ENCODE data around the gene GMPPA. TPM values are rescaled to one million over a fixed set of nuclear protein-coding genes. Genes with fewer than 3 reads are reported as not detected.

The GMPPA gene
- total RNA-seq, 1 donor from 2014 or later: 25.3 TPM

DNA sequence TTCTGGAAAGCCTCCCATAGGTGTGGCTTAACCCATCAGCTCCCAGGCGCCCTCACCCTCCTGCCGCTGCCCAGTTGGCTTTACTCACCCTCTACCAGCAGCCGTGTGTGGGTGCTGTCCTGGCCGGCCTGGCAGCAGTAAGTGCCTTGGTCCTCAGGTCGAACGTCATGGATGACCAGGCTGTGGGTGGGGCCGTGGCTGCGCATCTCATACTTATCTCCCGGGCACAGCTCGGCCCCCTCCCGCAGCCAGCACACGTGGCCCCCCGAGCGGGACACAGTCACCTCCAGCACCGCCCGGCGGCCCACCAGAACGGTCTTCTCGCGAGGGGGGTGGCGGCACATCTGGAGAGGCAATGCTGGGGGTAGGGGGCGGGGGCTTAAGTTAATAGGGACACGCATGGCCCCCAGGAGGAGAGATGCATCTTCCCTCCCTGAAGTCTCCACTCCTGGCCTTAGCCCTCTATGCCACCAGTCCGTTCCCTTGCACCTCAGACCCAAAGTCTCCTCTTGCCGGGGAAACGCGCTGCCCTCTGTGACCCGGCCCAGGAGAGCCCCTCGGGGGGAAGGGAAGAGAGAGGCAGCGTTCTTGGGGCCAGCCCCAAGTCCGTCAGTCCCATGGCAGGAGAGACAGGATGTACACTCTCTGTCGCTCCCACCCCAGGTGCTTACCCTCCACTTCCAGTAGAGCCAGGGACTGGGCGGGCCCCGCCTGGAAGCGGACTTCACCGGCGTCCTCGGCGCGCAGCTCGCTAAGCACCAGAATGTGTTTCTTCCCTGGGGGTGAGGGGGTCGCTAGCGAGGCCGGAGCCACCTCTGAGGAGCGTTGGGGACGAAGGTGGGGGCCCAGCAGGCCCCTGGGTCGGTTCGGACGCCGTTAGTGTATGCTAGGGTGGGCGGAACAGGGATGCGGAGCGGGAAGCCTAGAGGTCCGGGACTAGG, 53.0 kb downstream of the GMPPA start:
- intact Hi-C loops (cut with DNase I): no loop called here
- DNase-seq: no peak
- TF ChIP-seq, protein P1, sequence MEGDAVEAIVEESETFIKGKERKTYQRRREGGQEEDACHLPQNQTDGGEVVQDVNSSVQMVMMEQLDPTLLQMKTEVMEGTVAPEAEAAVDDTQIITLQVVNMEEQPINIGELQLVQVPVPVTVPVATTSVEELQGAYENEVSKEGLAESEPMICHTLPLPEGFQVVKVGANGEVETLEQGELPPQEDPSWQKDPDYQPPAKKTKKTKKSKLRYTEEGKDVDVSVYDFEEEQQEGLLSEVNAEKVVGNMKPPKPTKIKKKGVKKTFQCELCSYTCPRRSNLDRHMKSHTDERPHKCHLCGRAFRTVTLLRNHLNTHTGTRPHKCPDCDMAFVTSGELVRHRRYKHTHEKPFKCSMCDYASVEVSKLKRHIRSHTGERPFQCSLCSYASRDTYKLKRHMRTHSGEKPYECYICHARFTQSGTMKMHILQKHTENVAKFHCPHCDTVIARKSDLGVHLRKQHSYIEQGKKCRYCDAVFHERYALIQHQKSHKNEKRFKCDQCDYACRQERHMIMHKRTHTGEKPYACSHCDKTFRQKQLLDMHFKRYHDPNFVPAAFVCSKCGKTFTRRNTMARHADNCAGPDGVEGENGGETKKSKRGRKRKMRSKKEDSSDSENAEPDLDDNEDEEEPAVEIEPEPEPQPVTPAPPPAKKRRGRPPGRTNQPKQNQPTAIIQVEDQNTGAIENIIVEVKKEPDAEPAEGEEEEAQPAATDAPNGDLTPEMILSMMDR (IDR thresholded peaks at IDR 0.05): no peak
- ATAC-seq: peak; percentile 2
- Histone ChIP-seq H3K27me3 (peaks cover 23% of the 10 kb centered on the region), H3K9me3 (no peaks in the 10 kb centered on the region), H3K27ac (no peak overlapping the region), H3K36me3 (no peaks in the 10 kb centered on the region), H3K4me3 (peak overlapping the region; percentile 69), H3K4me1 (peaks cover 11% of the 10 kb centered on the region)

DNA sequence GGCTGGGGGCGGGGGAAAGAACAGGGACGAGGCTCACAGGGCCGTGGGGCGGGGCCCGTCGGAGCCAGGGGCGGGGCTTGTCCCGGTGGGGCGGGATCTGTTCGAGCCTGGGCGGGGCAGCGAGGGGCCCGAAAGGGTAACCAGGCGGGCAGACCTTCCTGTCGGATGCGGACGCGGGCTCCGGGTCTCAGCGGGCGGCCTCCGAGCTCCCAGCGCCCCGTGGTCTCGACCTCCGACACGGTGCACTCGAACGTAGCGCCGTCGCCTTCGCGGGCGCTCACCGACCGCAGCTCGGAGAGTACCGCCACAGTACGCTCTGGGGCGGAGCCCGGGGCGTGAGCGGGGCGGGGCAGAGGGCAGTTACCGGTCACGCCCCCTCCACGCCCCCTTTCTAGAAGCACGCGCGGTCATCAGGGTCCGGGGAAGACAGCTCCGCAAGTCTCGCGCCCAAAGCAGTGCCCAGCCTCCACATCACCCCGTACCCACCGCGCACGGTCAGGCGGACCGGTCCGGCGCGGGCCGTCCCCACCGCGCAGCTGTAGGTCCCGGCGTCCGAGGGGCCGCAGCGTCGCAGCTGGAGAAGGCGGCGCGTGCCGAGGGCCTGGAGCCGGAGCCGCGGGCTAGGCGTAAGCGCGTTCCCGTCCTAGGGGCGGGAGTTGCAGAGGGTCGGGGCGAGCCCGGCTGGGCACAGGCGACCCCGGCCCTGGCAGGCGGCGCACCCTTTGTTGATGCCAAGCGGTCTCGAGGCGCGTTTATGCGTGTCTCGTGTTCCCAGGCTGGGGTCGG, 53.9 kb downstream of the GMPPA start:
- H3K4me3 ChIP-seq: peak overlapping the region; percentile 69
- intact Hi-C loops (cut with DNase I): no loop called here

DNA sequence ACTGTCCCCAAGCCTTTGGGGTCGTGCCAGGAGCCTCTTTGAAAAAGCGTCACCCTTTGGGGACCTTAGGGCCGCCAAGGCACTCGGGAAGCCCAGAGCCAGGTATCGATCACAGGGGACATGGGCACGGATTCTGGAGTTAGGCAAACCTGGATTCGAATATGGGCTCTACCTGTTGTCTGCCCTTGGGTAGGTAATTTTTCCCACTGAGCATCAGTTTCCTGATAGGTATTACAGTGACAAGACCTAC, 54.4 kb downstream of the GMPPA start:
- Histone ChIP-seq H3K27me3 (peaks cover 23% of the 10 kb centered on the region), H3K4me1 (peaks cover 11% of the 10 kb centered on the region), H3K27ac (no peak overlapping the region), H3K9me3 (no peaks in the 10 kb centered on the region), H3K4me3 (peak overlapping the region; percentile 69), H3K36me3 (no peaks in the 10 kb centered on the region)
- intact Hi-C loops (cut with DNase I): no loop called here
- ATAC-seq (no peak), DNase-seq (no peak)
- TF ChIP-seq, protein P1 (IDR thresholded peaks at IDR 0.05): no peak

More for the DNA sequence above, 53.9 kb downstream of the GMPPA start:
- ATAC-seq: peak; percentile 93
- H3K27ac ChIP-seq: peak overlapping the region; percentile 42
- peaks cover 23% of the 10 kb centered on the region for H3K27me3 ChIP-seq
- DNase-seq: peak; percentile 92
- H3K9me3 ChIP-seq: no peaks in the 10 kb centered on the region
- H3K36me3 ChIP-seq: no peaks in the 10 kb centered on the region
- peaks cover 11% of the 10 kb centered on the region for H3K4me1 ChIP-seq
- TF ChIP-seq, protein P1 (IDR thresholded peaks at IDR 0.05): no peak

DNA sequence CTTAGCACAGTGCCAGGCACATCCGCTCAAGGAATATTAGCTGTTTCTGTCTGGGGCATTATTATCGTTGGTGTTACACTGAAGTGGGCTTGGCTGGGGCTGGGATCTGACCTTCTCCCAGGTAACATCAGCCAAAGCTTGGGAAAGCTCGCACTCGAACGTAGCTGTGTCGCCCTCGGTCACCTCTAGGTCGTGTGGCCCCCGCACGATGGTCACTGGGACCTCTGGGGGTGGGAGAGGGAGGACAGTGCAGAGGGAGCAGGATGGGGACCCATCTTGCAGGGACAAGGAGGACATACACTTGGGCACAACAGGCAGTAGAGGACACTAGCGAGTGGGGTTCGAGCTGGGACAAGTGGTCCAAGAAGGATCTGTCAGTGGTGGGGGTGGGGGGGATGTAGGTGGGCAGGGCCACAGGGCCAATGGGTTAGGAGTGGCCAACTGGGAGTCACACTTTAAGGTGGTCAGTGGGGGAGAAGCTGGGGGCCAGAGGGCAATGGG, 54.8 kb downstream of the GMPPA start:
- no peaks in the 10 kb centered on the region for H3K9me3 ChIP-seq
- H3K27ac ChIP-seq: no peak overlapping the region
- H3K4me3 ChIP-seq: no peak overlapping the region
- H3K36me3 ChIP-seq: no peaks in the 10 kb centered on the region
- DNase-seq (no peak), ATAC-seq (no peak)
- TF ChIP-seq, protein P1 (IDR thresholded peaks at IDR 0.05): no peak
- H3K27me3 ChIP-seq: peaks cover 23% of the 10 kb centered on the region
- peaks cover 11% of the 10 kb centered on the region for H3K4me1 ChIP-seq
- intact Hi-C loops (cut with DNase I): no loop called here

DNA sequence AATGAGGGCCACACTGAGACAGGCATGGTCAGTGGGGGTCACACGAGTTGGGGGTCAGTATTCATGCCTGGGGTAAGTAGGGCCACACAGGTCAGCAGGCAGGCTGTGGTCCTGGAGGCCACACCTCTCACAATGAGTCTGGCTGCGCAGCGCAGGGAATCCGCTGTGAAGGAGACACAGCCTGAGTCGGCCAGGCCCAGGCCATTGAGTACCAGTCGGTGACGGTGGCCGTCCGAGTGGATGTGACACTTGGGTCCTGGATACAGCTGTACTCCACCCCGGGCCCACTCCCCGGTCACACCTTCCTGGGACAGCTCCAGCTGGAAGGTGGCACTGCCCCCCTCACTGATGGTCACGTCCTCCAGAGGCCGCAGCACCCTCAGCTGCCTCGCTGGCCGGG, 55.7 kb downstream of the GMPPA start:
- H3K9me3 ChIP-seq: no peaks in the 10 kb centered on the region
- no peak overlapping the region for H3K4me3 ChIP-seq
- DNase-seq (no peak), ATAC-seq (no peak)
- no peak overlapping the region for H3K27ac ChIP-seq
- H3K27me3 ChIP-seq: peaks cover 23% of the 10 kb centered on the region
- TF ChIP-seq, protein P1 (IDR thresholded peaks at IDR 0.05): no peak
- H3K4me1 ChIP-seq: peaks cover 11% of the 10 kb centered on the region
- no peaks in the 10 kb centered on the region for H3K36me3 ChIP-seq
- intact Hi-C loops (cut with DNase I): no loop called here

All from upper lobe of right lung (tissue), 1 donor.